GM19397 (cell line): ENCODE results near the gene PITPNM2.

ENCODE experiments used
- ATAC-seq: cut with Tn5 transposase; IDR thresholded peaks from one replicate; pipeline ENCODE4 v1.9.1; 2021; ENCODE audit warnings: mild to moderate bottlenecking, moderate library complexity; ENCODE audit not compliant: unreplicated experiment

PITPNM2 gene

DNA sequence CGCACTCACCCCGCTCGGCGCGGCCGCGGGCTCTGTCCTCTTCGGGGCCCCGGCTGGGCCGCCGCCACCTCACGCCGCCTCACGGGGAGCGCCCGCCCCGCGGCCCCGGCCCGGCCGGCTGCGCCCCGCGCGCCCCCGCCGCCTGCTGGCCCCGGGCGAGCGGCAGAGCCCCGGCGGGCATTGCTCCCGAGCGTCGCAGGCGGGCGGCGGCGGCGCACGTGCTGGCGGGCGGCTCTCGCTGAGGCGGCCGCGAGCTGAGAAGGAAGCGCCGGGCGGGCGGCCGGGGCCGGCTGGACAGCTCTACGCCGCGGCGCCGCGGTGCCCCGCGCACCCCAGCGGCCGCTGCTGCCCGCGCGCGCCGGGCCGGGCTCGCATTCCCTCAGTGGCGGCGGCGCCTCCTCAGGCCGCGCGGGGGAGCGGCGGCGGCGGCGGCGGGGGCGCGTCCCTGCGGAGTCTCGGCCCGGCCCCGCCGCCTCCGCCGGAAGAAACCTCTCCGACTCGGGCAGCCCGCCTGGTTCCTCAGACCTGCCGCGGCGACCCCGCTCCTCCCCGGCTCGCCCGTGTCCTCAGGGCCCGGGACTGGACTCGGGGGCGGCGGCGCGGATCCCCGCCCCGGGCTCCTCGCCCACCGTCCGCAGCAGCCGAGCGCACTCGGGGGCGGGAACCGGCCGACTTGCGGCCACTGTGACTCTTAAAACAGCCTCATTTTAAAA lies at the start of gene PITPNM2:
PITPNM2 (minus strand) TSS at position 347 of the 713 bp plus-strand sequence. CDS start 116,500 bp downstream, outside the sequence.
- peak; percentile 67 for ATAC-seq

- ATAC-seq: no peak
Measured at GRCh38 chr12:123200414-123200813, 49.5 kb upstream of the PITPNM2 start.

DNA sequence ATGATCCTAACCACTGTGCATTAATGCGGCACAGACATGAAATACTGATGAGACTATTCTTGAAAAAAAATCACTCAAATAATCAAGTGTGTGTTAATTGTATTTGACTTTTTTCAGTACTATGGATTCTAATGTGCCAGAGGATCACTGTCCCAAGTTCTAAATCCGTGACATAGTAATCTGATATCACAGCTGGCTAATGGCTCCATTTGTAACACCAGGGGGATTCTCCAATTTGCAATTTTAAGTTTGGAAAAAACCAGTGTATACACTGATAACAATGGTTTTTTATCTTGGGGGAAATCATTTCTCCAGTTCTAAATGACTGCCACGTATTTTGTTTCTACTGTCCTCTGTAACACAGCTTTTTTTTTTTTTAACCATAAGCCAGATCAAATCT lies 49.0 kb upstream of the PITPNM2 start:
- no peak for ATAC-seq

DNA sequence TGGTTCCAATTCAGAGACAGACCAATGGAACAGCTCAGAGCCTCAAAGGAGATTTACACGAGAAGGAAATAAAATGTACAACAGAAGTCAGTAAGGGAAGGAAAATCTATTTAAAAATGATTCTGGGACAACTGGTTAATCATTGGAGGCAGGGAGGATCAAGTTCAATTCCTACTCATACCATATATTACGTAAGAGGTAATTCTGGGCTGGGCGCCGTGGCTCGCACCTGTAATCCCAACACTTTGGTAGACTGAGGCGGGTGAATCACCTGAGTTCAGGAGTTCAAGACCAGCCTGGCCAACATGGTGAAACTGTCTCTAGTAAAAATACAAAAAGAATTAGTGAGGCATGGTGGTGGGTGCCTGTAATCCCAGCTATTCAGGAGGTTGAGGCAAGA lies 36.7 kb upstream of the PITPNM2 start:
- no peak for ATAC-seq

GRCh38 chr12:123180171-123180570 lies 29.3 kb upstream of the PITPNM2 start:
- no peak for ATAC-seq

DNA sequence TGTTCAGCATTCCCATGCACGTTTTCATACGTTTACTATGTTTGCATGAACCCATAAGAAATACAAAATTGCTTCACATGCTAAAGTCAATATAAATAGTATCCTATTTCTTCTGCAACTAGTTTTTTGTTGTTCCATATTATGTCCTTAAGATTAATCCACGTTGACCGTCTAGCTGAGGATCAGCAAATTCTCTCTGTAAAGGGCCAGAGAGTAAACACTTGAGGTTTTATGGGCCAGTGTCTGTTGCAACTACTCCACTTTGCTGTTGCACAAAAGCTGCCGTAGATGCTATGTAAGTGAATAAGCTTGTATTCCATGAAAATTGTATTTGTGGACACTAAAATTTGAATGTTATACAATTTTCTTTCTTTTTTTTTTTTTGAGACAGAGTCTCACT lies 21.1 kb upstream of the PITPNM2 start:
- no peak for ATAC-seq

GRCh38 chr12:123167329-123167728 lies 16.4 kb upstream of the PITPNM2 start:
- no peak for ATAC-seq

GRCh38 chr12:123165537-123165936 lies 14.6 kb upstream of the PITPNM2 start:
- ATAC-seq: no peak

DNA sequence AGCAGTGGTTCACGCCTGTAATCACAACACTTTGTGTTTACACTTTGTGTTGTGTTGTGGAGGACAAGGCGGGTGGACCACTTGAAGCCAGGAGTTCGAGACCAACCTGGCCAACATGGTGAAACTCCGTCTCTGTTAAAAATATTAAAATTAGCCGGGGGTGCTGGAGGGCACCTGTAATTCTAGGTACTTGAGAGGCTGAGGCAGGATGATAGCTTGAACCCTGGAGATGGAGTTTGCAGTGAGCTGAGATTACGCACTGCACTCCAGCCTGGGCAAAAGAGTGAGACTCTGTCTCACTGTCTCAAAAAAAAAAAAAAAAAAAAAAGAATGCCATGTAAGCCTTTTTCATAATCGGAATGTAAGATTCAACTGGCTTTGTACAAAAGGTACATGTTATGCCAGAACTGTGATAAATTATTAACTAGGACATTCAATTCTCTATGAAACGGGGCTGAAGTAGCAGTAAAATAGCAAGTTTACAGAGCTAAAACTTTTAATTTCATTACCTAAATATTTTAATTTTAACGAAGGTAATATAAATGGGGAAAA lies 13.9 kb upstream of the PITPNM2 start:
- ATAC-seq: no peak

DNA sequence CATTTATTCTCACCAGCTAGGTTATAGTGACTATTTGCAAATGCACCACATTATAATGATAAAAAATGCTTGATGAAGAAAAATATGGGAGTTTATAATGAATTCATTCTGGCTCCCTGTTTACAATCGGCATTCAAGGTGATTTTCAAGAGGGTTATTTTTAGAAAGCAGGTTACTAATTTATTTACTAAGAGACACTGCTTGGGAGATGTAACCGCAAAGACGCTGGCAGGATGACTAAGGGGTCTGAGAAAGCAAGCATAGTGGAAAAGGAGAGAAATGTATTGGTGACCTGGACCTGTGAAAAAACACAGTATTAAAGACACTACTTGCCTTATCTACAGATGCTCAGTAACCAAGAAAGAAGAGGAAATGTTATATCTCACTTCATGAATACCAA lies 13.3 kb upstream of the PITPNM2 start:
- no peak for ATAC-seq

DNA sequence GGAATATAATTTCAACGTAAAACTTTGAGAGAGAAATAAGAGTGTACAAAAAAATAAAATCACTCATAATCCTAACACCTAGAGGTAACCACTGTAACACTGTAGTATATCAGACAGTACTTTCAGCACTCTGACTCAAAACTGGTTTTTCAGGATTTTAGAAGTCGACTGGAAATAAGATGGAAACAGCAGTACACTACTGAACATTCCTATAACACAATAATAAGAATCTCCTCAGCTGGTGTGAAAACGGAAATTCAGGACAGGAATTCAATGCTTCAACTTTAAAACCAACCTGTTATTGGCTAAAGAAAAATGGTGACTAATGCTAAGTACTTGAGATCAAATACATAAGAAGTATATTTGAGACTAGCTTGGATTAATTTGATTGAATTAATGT lies 12.3 kb upstream of the PITPNM2 start:
- ATAC-seq: no peak

DNA sequence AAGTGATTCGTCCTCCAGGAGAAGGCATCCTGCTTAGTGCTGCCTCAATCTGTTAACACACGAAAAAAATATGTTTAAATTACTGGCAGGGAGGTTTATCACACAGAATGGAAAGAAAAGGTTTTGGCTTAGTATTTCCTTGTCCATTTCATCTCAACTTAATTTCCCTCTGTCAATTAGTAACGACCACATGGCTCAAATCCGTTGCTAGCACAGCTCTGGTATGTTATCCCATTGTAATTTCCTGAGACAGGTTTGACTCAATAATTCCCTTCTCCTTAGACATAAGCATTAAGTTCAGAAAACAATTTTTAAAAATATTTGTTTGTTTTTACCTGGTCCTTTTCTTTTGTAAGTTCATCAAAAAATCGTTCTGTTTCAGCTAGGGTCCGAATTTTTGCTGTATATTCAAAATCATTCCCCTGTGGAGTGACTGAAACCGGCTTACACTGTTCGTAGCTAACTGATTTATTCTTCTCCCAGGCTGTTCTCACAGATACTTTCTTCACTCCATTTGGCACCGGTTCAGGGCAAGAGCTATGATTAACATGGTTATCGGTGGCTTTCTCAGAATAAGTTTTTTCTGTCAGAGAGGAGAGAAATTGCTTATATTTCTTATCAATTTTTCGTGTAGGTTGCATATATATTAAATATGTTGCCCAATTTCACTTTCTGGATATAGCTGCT lies 10.1 kb upstream of the PITPNM2 start:
- ATAC-seq: no peak

GRCh38 chr12:123153906-123154305 lies 3.0 kb upstream of the PITPNM2 start:
- no peak for ATAC-seq

DNA sequence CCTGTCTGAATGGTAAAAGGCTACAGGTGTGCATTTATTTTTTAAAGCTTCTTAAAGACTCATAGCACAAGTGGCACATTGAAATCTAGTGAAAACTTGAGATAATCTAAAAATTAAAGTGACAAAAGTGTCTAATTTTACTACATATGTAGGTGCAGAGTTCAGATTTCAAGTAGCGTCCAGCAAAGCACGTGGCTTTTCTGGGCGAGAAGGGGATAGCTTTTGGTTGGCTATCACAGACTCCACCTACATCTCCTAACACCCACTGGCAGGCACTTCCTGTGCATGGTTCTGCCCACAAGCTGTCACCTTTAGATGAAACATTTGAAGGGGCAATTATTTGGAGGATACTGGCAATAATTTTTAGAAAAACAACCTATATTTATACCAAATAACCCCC lies 1.9 kb upstream of the PITPNM2 start:
- no peak for ATAC-seq

DNA sequence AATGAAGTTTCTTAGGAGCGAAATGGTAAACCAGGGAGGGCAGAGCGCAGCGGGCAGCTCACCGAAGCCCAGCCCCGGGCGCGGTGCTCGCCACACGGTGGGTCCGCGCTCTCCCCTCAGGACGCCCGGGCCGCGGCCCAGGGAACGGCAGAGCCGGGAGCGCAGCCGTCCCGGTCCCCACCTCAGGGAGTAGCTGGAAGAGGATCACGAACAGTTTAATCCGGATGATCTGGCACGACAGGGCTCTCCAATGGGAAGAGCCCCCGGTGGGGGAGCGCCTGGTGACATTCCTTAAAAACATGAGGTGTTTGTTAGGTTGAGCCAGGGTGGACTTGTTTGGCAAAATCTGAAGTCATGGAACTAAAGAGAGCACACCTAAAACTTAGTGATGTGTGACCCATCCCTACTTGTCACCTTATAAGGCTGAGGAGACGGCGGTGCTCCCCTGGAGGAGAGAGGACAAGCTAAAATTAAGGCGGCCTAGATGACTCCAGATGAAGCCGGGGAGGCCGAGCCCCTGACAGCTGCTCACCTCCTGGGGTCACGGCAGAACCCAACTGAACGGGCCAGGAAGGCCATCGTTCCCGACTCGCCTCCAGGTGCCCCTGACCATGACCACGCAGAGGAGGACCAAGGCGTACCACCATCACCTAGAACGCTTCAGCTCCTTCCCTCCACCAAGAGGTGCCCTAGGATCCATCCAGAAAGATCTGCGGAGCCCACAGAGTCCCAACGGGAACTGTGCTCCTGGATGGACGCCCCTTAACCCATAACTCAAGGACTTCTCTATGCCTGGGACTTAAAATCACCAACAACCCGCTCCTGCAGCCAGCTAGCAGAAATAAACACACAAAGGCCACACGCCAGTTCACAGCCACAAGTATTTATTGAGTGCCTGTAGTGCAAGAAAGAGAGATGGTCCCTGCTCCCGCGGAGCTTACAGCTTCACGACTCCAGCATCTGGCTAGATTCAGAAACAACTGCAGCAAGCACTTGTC lies 866 bp upstream of the PITPNM2 start:
- ATAC-seq: peak; percentile 20

- ATAC-seq: peak; percentile 22
Measured at GRCh38 chr12:123150275-123150743, 581 bp downstream of the PITPNM2 start.

DNA sequence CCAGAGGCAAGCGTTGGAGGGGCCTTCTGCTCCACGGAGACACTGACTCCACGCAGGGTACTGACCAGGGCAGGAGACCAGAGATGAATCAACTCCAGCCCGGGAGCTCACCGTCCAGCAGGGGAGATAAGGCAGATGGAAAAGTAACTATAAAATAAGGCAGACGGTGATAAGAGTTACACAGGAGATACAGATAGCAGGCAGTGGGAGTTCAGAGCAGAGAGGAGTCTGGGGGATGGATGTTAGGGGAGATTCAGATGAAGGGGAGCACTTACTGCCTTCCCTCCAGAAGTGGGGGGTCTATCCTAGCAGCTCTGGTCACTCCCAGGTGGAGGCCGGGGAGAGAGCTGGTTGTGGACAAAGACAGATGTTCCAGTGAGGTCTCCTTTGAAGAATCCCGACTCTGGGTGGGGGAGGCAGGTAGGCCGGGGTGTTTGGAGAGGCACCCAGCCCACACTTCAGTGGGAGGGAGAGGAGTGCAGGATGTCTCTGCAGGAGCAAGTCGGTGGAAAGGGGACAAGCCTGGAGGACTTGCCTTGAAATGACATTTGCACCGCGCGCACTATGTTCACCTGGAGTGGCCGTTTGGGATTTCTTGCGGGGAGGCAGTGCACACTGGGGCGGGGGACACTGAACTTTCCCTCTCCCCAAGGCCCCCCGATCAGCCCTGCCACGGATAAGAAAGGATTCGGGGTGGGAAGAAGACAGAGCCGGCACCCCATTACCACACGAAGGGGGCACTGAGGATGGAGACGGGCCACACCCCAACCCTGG lies 1.2 kb downstream of the PITPNM2 start:
- no peak for ATAC-seq

DNA sequence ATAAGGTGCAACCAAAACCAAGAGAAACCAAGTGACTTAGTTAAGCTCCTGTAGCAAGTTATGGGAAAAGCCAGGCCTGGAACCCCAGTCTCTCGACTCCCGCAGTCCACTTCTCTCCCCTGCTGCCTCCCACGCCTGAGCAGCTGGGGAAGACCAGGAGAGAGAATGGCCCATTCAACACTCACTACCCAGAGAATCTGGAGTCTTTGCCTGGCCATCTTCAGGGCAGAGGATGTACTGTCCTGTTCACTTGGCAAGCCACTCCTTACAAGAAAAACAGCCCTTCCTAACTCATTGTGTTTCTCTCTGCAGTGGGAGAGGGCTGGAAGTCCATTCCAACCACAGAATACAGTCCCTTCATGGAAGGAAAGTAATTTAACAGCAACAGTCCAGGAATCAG lies 1.8 kb downstream of the PITPNM2 start:
- no peak for ATAC-seq

DNA sequence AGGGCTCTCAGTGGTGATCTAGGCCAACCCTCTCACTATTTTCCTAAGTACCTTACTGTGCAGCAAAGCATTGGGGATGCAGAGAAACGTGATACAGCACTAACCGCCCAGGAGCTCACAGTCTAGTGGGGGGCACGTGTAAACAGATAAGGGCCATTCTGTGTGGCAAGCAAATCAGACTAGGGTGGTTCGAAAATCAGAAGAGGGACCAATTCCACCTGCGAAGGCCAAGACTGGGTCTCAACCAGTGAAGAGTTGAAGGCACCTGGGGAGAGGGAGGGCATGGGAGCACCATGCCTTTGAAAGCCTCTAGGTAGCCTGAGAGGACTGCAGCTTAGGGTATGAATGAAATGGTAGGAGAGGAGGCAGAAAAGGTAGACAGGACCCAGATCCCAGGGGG lies 2.2 kb downstream of the PITPNM2 start:
- ATAC-seq: no peak

DNA sequence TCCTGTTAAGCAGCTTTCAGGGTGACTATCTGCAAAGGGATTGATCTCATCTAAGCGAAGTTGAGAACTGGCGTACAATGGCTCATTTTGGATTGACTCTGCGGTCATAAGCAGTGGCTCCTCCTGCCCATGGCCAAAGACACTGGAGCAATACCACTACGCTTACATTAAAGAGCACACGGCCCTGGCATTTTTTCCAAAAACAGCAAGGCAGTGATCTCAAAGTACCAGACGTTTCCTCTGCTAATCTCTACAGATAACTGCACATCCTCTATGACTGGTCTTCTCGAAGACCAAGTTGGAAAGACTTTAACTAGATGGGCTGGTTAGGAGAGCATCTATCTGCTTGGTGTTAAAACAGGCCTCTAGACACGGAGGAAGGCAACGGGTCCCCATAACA lies 2.7 kb downstream of the PITPNM2 start:
- ATAC-seq: no peak
